Measurements from ENCODE around the gene ST13.

DNA sequence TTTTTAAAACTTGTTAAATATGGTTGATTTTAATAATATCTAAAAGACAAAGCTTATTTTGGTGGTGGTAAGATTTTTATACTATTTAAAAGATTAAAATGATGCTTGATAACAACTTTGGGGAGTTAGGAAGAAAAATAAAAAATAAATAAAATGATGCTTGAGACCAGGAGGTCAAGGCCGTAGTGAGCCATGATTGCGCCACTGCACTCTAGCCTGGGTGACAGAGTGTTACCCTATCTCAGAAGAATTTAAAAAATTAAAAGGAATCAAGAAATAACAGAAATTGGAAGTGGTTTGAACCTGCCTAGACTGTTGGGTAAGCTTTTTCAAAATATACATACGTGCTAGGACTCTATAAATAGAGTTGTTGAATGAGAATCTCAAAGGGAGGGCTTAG, 17.6 kb upstream of the ST13 start:
- TF ChIP-seq SP1 (IDR thresholded peaks at IDR 0.05; ENCODE audit: low read depth) (no peak), POLR2A (IDR thresholded peaks at IDR 0.05; ENCODE audit: borderline replicate concordance, extremely low read depth, insufficient read depth, insufficient read length) (no peak), EZH2phosphoT487 (IDR thresholded peaks at IDR 0.05; ENCODE audit: borderline replicate concordance) (no peak), POLR2AphosphoS5 (IDR thresholded peaks at IDR 0.05; ENCODE audit: low read depth, low read length) (no peak), RAD21 (IDR thresholded peaks at IDR 0.05; ENCODE audit: low read depth) (no peak), SIN3A (IDR thresholded peaks at IDR 0.05; ENCODE audit: low read depth) (no peak)
- TF ChIP-seq, protein P1, sequence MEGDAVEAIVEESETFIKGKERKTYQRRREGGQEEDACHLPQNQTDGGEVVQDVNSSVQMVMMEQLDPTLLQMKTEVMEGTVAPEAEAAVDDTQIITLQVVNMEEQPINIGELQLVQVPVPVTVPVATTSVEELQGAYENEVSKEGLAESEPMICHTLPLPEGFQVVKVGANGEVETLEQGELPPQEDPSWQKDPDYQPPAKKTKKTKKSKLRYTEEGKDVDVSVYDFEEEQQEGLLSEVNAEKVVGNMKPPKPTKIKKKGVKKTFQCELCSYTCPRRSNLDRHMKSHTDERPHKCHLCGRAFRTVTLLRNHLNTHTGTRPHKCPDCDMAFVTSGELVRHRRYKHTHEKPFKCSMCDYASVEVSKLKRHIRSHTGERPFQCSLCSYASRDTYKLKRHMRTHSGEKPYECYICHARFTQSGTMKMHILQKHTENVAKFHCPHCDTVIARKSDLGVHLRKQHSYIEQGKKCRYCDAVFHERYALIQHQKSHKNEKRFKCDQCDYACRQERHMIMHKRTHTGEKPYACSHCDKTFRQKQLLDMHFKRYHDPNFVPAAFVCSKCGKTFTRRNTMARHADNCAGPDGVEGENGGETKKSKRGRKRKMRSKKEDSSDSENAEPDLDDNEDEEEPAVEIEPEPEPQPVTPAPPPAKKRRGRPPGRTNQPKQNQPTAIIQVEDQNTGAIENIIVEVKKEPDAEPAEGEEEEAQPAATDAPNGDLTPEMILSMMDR (IDR thresholded peaks at IDR 0.05 in 2 of 3, conservative IDR thresholded peaks at IDR 0.05 in 1 of 3; ENCODE audit: borderline replicate concordance in 1 of 3, insufficient read depth in 1 of 3, low read depth in 2 of 3, low read length in 2 of 3) = no peak
- TF ChIP-seq, protein P2, sequence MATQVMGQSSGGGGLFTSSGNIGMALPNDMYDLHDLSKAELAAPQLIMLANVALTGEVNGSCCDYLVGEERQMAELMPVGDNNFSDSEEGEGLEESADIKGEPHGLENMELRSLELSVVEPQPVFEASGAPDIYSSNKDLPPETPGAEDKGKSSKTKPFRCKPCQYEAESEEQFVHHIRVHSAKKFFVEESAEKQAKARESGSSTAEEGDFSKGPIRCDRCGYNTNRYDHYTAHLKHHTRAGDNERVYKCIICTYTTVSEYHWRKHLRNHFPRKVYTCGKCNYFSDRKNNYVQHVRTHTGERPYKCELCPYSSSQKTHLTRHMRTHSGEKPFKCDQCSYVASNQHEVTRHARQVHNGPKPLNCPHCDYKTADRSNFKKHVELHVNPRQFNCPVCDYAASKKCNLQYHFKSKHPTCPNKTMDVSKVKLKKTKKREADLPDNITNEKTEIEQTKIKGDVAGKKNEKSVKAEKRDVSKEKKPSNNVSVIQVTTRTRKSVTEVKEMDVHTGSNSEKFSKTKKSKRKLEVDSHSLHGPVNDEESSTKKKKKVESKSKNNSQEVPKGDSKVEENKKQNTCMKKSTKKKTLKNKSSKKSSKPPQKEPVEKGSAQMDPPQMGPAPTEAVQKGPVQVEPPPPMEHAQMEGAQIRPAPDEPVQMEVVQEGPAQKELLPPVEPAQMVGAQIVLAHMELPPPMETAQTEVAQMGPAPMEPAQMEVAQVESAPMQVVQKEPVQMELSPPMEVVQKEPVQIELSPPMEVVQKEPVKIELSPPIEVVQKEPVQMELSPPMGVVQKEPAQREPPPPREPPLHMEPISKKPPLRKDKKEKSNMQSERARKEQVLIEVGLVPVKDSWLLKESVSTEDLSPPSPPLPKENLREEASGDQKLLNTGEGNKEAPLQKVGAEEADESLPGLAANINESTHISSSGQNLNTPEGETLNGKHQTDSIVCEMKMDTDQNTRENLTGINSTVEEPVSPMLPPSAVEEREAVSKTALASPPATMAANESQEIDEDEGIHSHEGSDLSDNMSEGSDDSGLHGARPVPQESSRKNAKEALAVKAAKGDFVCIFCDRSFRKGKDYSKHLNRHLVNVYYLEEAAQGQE (IDR thresholded peaks at IDR 0.05; ENCODE audit: low read depth) = no peak

All from HCT116 (cell line).